HTERT RPE-1 (cell line): ENCODE measurements around the gene XPOT.
"Not testable (repeated sequence)": the region's sequence is repeated elsewhere in the genome, so short reads cannot be mapped to it uniquely, and the experiment has no call there.

Experiments
- in situ Hi-C: fragments of 300-500 bp; cut with MboI; formaldehyde crosslinking; loops from 4 replicates; pipeline ENCODE4 v1.14.3; 2020; ENCODE audit warnings: low sequenced_read_pairs

The XPOT gene

DNA sequence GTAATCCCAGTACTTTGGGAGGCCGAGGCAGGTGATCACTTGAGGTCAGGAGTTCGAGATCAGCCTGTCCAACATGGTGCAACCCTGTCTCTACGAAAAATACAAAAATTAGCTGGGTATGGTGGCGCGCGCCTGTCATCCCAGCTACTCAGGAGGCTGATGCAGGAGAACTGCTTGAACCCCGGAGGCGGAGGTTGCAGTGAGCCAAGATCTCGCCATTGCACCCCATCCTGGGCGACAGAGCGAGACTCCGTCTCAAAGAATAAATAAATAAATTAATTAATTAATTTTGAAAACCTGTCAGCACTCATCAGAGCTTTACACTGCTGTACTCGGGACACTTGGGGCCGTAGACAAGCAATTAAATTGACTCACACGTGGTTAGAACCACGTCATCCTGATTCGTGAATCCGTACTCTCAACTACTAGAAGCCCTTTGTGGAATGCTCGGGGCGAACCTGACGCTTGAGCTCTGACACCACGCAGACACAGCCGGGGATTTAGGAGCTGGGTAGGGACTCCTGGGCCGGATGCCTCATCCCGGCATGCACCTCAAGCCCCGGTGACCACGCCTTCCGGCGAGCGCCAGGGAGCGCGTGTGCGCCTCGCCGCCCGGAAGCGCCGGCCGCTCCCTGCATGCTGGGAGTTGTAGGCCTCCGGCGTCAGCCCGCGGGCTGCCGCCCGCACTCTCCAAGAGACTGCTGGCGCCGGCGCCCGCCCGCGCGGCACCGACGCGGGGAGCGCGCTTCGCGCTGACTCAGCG is at the start of gene XPOT:
Gene XPOT, plus strand, starts transcription at position 686 of the 763 bp plus-strand sequence. CDS start 5,644 bp downstream, outside the sequence.
- in situ Hi-C loops: no loop called here

GRCh38 chr12:64356209-64356608 is 48.0 kb upstream of the XPOT start:
- in situ Hi-C loops: not testable (repeated sequence)

DNA sequence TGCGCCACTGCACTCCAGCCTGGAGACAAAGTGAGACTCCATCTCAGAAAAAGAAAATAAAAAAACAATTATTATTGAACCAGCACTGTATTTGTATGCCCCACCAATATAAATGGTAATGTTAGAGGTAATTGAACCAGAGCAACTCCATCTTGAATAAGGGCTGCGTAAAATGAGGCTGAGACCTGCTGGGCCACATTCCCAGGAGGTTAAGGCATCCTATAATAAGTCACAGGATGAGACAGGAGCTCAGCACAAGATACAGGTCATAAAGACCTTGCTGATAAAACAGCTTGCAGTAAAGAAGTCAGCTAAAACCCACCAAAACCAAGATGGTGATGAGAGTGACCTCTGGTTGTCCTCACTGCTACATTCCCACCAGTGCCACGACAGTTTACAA is 43.0 kb upstream of the XPOT start:
- in situ Hi-C loops: not testable (repeated sequence)

DNA sequence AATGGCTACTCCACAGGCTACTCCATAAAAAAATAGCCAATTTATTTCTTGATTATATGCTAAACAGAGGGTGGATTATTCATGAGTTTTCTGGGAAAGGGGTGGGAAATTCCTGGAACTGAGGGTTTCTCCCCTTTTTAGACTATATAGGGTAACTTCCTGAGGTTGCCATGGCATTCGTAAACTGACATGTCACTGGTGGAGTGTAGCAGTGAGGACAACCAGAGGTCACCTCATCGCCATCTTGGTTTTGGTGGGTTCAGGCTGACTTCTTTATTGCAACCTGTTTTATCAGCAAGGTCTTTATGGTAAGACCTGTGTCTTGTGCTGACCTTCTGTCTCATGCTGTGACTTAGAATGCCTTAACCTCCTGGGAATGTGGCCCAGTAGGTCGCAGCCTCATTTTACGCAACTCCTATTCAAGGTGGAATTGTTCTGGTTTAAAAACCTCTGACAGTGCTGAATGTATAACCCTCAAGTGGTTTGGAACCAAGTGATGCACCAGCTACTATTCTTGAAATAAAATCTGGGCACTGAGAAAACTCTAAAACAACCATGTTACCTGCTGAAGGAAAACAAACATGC is 41.4 kb upstream of the XPOT start:
- in situ Hi-C loops: no loop called here

- in situ Hi-C loops: no loop called here
Observed at GRCh38 chr12:64383675-64384074, 20.5 kb upstream of the XPOT start.

GRCh38 chr12:64385019-64385418 is 19.2 kb upstream of the XPOT start:
- in situ Hi-C loops: no loop called here

- in situ Hi-C loops: no loop called here
Observed at GRCh38 chr12:64385468-64385867, 18.7 kb upstream of the XPOT start.

- in situ Hi-C loops: no loop called here
Observed at GRCh38 chr12:64387197-64387816, 16.9 kb upstream of the XPOT start.

- in situ Hi-C loops: no loop called here
Observed at GRCh38 chr12:64389154-64389553, 15.0 kb upstream of the XPOT start.

DNA sequence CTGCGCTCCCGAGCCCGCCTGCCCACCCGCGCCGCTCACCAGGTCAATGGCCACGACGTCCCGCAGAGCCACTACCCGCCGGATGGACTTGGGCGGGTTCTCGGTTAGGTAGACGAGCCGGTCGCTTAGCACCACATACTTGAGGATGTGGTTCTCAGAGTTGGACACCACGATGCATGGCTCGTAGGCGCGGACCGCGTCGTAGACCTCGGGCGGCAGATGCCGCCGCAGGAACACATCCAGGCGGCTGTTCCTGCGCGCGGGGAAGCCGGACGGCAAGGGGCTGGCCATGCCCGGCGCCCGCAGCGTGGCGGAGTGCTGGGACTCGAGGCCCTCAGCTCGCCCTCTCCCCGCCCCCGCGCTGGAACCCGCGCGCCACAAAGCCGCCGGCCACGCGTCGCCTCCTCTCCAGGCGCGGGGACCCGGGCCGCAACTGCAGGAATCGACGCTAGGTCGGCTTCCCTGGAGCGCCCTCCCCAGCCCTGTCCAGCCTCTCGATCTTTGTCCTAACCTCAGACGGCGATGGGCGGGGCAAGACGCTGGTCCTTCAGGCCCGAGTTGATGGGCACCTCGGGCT is 13.8 kb upstream of the XPOT start, which contains the start of gene C12orf56:
Gene C12orf56, minus strand, starts transcription at position 484 of the 577 bp plus-strand sequence. Its CDS starts 193 bp downstream, at position 291.
- in situ Hi-C loops: no loop called here

DNA sequence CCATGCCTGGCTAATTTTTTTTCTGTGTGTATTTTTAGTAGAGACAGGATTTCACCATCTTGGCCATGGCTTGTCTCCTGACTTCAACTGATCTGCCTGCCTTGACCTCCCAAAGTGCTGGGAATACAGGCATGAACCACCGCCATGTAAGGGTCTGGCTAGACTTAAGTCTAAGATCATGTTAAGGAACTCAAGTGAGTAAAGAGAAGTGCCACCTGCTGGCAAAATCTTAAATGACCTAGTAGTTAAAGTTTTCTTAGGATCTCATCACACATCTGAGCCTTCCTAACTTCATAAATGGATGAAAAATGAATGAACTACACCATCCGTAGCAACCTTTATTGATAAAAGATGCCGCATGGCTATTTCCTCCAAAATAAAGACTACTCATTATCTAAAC is 12.0 kb upstream of the XPOT start:
- in situ Hi-C loops: no loop called here

- in situ Hi-C loops: no loop called here
Observed at GRCh38 chr12:64395739-64396138, 8.5 kb upstream of the XPOT start.

DNA sequence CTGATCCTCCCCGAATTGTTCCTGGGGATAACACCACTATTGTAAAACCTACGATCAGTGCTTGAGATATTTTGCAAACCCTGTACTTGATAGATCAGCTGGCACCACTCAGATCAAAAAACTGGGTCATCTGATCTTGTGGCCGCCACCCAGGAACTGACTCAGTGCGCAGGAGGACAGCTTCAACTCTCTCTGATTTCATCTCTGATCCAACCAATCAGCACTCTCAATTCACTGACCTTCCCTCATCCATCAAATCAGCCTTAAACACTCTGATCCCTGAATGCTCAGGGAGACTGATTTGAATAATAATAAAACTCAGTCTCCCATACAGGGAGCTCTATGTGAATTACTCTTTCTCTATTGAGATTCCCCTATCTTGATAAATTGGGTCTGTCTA is 4.2 kb upstream of the XPOT start:
- in situ Hi-C loops: no loop called here

- in situ Hi-C loops: no loop called here
Observed at GRCh38 chr12:64402181-64402580, 2.0 kb upstream of the XPOT start.

GRCh38 chr12:64404470-64405256 is 471 bp downstream of the XPOT start:
- in situ Hi-C loops: no loop called here

GRCh38 chr12:64407342-64408223 is 3.4 kb downstream of the XPOT start:
- in situ Hi-C loops: no loop called here

DNA sequence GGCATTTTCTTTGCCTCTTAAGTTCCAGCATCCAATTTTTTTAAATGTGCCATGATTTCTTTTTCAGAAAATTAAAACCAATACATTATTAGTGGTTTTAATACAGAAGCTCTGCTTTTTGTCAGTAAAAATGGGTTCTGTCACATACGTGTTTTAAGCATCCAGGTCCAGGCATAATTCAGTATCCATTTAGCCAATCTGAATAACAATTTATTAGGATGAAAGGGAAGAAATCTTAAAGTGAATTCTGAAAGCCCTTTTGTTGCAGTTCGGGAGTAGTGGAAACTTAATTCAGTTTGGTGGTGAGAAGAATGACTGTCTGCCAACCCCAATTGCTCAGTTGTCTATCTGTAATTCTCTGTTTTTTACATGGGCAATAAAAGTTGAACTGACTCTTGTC is 7.2 kb downstream of the XPOT start:
- in situ Hi-C loops: no loop called here

- in situ Hi-C loops: no loop called here
Observed at GRCh38 chr12:64412459-64412858, 8.3 kb downstream of the XPOT start.

DNA sequence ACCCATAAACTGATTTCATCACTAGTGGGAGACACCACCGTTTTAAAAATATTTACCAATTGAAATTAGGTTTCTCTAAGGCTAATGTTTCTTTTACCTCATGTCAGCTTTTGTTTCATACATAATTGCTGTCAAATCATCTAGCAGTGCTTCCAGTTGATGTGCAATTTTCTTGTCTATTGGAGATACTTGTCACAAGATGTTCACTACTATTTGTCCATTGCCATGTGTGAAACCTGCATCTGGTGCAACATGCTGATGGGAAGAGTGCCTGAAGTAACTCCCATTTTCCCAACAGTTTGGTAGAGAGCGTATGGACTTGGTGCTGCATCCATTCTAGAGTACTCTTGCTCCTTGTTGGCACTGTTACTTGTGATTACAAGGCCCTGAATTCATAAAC is 9.7 kb downstream of the XPOT start:
- in situ Hi-C loops: no loop called here

DNA sequence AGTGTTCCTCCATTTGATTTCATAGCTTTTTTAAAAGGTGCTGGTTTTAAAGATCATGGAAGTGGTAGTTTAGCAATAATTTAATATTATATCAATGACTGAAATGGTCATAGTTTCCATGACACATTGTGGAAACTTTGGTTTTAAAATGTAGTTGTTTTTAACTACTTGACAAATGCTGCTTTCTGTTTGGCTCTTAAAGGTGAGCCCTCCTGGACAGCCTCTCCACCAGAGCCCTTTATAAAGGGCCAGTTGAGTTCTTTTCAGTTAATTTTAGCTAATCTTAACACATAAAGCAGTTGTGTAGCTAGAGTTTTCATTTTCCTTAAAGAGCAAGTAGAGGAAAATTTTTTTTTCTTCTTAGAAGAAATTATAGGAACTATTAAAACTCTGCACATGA is 14.0 kb downstream of the XPOT start:
- in situ Hi-C loops: no loop called here
